ENCODE measurements around the gene DST.
A peak's percentile ranks its signal among the peaks of the same experiment; 100 is the strongest.

DST gene

DNA sequence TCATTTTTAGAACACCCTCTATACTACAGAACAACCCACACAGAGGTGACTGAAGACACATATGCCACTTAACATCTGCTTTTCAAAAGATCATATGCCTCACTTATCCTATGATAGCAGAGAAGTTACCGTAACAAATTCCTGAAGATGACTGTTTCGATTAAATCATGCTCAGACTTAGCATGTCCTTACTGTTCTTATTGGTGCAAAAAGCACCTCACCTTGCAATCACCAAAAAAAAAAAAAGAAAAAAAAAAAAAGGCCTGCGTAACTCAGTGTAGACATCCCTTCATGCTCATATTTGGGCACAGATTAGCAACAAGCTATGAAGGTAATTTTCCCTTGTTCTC is 17.7 kb upstream of the DST start:
- peak; percentile 9 for DNase-seq

DNA sequence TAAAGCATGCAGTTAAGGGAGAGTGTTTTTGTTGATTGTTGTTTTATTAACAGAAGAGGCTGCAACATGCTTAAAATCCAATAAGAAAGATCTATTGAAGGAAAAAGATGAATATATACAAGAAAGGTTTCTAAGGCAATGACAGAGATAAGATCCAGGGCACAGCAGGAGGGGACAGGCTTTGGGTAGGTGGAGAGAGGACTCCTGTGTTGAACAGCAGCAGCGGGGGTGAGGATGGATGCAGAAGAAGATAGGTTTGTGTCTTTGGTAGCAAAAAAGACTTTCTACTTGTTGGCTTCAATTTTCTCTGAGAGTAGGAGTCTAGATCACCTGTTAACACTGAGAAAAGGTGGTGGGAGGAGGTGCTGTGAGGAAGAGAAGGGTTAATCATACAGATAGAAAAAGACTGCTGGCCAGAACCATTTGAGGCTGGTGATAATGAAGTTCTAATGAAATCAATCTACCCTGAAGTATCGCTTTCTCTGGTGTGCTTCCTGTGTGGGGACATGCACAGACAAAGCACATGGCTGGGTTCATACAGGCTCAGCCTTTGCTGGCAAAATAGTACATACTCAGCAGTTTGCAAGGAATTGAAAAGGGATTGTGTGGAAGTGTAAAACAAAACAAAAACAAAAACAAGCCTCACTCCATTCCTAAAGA is 17.2 kb upstream of the DST start:
- peak; percentile 14 for DNase-seq

DNA sequence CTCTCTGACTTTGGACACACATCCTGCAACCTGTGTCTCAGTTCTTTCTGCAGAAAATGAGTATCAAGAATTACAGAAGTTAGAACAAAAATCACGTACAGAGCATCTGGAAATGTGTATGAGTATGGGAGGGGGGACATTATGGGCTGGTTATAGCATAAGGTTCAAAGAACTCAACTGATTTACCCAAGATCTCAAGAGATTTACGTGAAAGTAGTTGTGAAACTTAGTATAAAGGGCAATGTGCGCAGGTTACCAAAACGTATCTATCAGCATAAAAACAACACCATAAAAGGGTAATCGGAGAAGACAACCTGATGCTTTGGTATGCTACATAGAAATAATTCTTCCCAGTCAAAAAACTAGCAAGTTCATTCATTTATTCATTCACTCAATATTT is 15.6 kb upstream of the DST start:
- no peak for DNase-seq

DNA sequence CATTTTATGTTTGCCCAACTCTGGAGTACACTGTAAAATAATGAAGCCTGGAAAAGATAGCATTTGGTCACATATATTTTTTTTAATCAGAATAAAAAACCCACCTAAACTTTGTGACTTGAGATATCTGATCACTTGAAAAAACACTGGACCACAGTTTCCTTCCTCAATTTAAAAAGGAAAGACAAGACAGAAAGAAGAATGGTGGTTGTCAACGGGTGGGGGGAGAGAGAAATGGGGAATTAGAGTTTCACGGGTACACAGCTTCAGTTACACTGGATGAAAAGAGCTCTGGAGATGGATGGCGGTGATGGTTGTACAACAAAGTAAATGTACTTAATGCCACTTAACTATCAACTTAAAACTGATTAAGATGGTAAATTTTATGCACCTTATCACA is 14.7 kb upstream of the DST start:
- DNase-seq, result no peak

DNA sequence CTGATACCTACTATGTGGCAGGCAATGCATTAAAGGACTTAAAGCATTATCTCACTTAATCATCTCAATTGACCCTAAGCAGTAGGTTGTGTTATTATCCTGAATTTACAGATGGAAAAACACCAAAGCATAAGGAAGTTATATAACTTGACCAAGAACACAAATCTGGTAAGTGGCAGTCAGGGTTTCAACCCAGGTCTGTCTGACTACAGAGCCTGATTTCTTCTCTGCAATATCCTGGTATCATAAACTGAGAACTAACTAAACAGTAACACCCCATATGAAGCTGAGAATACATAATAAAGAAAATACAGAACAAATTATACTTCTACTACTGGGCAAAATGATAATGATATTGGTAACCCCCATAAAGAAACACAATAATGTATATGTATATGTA is 13.8 kb upstream of the DST start:
- DNase-seq, result no peak

DNA sequence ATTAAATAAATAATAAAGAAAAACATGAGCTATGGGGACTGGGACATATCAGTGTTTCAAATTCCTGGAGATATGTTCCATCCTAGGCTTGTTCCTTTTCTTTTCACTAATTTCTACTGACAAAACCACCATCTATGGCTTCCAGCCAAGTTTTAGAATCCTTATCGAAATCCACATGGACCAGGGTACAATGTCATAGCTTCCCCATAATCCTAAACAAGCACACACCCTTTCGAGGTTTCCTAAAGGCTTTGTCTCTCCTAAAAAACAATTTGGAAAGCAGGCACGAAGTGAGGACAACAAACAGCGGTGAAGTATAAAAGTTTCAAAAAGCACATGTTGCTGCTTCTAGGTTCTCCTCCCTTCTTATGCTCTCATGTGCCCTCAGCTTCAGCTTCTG is 13.3 kb upstream of the DST start:
- DNase-seq, result no peak

DNA sequence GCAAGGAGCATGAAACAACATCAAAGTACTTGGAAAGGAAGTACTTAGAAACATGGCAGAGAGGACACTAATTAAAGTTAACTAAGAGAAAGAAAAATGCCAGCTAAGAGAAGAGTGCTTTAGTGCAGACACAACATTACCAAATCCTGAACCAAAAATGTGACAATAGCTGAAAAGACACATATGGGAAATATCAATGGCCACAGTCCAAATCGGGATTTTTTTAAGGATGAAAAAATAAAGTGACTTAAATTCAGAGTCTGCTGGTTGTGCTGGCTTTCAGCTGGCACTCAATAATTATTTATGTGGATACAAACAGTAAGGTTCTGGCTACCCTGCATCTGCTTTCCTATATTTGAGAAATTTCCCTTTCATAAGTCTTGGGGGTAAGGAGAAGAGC is 12.6 kb upstream of the DST start:
- no peak for DNase-seq

DNA sequence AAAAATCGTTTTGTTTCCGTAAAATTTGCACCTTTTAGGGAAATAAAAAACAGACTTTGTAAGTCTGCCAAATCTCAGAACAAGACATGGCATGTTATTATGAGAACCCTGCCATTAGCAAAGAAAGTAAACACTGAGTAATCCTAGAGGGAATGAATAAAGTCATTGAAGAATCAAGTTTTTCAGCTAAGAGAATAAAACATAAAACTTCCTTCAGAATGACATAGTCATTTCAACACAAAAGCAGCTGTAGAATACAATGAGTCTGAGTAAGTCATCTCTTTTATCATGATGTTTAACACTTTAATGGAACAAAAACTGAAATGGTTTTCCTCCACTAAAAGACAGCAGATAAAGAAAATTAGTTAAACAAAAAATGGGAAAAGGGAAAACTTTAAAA is 10.3 kb upstream of the DST start:
- no peak for DNase-seq

DNA sequence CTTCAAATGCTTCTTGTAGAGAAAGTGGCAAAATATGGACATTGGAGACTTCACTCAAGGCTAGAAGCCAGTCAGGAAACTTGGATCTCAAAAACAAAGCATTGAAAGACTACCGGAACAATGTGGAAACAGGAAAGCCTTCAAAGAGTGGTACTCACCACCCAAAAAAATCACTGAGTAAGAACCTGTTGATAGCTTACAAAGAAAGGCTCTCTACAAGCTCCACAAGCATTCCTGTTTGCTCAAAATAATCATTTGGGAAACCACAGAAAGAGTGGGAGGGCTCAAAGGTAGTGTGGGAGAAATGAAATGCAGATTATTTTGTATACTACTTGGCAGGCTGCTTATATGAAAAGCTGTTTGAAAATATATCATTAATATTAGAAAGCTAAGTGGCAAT is 9.5 kb upstream of the DST start:
- DNase-seq, result no peak

DNA sequence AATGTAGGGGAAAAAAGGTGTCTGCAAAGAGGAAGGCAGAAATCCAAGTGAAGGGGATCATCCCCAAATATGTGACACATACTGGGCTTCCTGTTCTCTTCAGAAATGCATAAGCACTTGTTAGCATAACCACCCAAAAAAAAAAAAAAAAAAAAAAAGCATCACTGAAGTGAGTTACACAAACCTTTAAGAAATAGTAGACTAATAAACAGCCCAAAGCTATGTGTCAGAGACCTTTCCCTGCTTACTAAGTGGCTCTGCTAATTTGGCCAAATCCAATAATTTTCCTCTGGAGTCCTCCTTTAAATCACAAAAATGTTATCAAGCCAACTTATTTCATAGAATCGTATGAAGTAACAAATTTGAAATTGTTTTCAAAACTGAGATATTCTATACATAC is 7.5 kb upstream of the DST start:
- DNase-seq, result no peak

DNA sequence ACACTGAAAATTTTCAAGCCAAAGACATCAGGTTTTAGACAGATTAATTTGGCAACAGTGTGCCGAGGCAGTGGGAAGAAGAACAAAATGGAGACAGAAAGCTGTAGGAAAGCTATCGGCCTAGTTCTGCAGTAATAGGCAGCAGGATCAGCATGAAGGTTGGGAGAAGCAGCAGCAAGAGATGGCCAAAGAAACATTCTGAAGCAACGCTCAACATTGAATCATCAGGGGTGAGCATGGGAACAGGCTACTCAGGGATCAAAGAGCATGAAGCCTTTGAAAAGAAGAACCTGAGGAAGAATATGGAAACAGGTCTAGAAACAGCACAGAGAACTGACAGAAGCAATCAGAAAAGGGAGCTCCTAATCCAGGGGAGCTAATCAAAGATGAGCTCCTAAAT is 7.1 kb upstream of the DST start:
- DNase-seq, result no peak

DNA sequence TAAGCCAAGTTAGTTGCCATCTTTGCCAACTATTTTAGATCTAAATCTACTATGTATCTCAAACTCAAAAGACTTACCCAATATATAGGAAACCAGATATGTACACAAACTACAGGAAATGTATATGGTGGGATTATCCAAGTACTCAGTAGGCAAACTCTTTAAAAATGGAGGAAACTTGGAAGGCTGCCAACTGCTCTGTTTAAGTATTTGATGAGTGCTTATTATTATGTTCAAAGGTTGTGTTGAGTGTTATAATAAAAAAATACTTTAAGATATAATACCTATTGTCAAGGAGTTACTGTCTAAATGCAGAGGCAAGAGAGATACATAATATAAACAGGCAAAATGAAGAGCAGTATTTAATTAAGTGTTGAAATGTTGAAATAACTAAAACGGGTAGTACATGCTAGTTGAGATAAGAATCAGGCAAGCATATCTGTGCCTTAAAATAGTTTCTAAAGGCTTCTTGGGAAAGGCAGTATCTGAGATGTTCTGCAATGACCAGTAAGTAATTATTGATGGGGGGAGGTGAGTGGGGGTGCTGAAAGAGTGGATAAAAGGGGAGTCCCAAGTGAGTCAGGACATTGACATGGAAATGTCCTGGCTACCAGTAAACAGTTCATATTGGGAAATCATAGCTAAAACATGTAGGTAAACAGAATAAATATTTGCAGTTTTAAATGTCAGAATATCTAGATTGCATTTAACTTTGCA is 6.5 kb upstream of the DST start:
- peak; percentile 13 for DNase-seq

DNA sequence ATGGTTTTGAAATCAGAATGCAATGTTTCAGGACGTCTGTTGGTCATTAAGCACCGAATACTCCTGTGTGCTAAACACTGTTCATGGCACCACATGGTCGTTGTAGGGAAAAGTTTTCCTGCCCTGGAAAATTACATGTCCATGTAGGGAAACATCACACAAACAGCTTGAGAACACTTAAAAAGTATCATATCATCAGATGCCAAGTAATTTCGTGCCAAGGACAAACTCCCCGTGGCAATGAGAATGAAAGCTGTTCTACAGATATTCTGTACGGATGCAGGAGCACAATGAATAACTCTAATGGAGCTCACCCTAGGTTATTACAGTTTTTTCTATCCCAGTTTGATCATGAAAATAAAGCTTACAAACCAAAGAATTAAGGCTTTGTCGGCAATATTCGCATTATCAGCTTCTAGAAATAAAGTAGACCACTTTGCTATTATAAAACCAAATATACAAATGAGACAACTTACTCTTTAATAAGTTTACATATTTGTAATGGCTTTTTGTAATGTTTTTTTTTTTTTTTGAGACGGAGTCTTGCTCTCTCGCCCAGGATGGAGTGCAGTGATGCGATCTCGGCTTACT is 4.6 kb upstream of the DST start:
- DNase-seq, result no peak

DNA sequence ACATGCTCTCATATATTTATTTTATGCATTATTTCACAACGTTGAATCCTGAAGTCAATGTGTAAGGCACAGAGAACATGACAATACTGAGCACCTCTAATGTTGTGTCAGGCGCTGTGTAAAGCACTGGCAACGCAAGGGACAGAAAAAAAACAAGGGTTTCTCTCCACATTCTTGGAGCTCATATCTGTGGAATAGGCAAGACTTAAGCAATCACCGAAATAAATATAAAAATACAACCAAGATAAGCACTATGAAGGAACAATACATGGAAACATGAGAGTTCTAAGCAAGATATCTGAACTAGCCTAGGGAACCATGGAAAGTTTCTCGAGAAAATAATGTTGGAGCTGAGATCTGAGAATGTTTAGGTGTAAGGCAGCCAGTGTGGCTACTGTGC is 1.7 kb upstream of the DST start:
- no peak for DNase-seq

DNA sequence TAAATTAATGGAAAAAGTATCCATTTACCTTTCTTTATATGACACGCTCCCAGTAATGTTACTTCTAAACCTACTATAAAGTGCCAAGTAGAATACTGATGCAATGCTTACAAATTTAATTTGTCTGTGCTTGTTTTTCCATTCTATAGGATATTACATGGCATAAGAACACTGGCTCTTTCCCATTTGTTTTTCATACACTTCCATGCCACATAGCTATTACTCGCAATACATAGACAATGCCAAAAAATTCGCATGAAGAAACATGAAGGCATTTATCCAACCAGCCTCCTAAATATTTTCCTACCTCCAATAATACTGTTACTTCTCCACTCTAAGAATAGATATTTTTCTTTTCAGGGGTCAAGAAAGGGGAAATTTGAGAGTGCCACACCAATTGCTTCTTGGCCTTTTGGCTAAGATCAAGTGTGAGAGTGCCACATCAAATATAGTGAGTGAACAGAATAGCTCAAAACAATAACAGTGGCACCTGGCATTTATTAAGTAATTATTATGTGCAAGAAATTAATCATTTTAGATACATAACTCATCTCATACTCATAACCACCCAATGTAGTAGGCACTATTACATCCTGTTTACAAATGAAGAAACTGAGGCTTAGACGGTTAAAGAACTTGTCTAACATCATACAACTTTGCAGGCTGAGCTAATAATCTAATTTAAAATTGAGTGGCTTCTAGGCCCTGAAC is 845 bp upstream of the DST start:
- no peak for DNase-seq

DNA sequence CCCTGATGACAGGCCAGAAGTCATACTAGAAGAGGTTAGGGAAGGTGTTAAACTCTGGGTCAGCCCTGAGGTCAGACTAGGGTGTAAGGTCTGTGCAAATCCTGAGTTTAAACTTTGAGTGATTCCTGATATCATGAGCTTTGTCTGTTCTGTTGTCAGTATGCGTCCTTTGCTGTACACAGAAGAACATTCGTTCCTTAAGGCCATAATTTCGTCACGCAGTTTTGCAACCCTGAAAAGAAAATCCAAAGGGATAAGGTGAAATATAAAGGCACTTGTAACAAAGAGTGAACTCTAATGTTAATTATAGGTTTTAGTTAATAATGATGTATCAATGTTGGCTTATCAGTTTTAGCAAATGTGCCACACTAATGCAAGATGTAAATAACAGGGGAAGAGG is 2.3 kb downstream of the DST start:
- DNase-seq, result no peak

DNA sequence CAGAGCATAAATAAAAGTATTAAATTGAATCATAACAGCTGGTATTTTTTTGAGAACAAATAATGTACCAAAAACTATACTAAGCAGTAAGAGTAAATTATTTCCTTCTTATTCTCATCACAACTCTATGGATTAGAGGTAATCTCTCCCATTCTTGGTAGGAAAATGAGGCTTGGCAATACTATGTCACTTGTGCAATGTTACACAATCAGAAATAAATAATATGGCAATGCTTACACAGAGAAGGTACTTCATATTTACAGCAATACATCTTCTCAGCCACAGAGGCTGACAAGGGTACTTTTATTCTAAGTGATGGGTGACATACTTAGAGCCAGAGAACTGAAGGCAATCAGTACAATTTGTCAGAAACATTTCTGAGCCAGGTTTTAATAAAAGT is 3.9 kb downstream of the DST start:
- DNase-seq, result no peak

DNA sequence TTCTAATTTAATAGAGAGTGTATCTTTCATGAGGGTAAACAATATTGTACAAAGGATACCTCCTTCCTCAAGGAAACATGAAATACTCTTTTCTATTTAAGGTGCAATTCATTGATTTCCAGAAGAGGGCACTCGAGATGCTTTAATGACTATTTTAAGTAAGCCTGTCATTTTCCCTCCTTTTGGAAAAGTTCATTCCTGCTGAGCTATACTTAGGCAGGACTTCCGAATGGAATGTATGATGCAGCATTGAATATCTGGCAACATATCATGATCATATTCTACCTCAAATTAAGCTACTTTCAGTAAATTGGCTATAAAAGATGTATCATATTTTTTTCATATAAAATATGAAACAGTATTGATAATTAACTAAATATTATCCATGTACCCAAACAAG is 5.0 kb downstream of the DST start:
- no peak for DNase-seq

DNA sequence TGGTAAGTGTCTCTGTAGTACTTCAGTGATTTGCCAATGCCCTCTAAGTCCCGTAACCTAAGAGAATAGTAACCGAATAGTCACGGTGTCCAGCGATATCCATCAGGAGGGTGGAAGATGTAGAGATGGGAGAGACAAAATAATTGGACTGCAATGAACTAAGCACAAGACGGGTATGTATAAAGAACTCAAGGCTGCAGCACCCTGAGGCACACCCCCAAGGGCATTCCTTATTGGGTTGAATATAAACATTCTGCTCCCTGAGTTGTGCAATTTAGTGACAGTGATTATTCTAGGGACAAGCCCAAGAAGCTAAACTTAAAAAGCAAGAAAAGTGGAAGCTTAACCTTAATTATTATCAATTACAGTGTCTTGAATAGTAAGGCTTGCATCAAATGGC is 14.6 kb downstream of the DST start:
- DNase-seq, result no peak

DNA sequence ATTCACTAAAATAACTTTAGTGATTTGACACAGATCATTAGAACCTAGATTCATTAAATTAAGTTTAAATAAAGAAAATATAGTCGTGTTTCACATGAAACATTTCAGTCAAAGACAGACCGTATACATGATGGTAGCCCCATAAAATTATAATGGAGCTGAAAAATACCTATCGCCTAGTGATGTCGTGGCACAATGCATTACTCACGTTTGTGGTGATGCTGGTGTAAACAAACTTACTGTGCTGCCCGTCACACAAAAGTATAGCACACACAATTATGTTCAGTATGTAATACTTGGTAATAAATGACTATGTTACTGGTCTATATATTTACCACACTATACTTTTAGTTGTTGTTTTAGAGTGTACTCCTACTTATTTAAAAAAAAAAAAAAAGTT is 17.3 kb downstream of the DST start:
- DNase-seq, result no peak

DNA sequence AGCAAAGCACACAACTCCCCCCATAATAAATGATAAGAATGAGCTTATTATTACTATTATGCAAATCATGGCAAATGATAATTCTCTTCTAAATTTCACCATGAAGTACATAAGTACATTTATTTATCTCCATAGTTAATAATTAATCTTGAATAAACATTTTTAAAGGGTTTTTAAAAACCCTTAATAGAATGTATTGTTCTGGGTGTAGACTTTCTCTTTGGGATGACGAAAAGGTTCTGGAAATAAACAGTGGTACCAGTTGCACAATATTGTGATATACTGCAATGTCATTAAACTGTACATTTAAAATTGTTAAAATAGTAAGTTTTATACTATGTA is 18.0 kb downstream of the DST start:
- DNase-seq, result no peak

DNA sequence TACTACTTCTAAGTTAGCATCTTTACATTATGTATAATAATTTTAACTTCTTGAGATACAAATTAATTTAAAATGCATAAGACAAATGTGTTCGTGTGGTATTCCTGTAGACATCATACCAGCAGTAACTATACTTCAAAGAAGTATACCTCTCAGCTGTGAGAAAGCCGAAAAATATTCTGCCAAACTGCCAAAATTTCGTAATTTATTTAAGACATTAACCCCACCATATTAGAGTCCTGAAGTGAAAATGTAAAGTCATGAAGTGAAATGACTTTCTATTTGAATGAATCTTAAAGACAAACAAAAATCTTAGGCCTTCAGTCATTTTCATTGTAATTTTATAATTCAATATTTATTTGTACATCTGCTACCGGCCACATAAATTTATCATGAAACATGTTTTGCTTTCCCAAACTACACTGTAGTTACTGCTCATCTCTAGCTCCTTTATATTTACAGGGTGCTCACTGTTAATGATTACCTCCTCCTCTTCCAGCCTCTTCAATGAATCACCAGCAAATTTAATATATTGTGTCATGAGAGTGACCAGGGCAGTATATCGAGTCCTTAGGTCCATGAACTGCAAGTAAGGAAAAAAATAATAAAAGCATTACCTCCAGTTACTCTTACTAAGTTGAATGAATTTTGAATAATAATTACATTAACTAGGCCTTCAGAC is 18.5 kb downstream of the DST start:
- DNase-seq, result no peak

DNA sequence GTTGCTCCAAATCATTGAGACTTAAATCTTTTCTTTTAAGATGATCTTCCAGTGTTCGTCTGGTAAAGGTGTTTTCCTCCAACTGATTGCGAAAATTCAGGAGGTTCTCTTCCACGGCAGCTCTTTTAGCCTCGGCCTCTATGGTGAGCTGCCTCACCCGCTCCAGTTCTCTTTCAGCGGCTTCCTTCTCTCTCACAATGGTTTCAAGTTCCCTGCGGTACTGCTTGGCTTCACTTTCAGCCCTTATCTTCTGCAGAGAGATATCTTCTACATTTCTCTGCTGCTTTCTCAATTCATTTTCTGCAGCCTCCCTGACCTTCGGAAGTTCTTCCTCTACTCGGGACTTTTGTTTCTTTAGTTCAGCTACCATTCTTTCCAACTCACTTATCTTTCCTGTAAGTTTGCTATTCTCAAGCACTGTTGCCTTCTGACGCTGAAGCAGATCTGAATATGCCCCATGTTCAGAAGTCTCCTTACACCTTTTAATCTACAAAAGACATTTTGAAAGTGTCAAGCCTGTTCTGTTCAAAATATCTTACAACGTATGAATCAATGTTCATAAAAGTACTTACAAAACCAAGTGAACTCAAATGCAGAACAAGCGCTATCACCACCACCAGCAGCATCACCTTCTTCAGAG is 22.3 kb downstream of the DST start:
- no peak for DNase-seq

All from NCI-H2171 (cell line).